22Rv1 (cell line): ENCODE results near the gene NAXD.

Source experiments
- H3K27ac ChIP-seq: fragments of 450-650 bp; 2 replicates; pipeline ENCODE4 v1.5.1; 2017
- ZFX ChIP-seq: fragments of 450-650 bp; IDR thresholded peaks from 2 replicates; pipeline ENCODE4 v1.6.1; 2017; ENCODE audit warnings: antibody characterized with exemption, borderline replicate concordance
- TF ChIP-seq, protein P1 (sequence below): fragments of 450-650 bp; IDR thresholded peaks from 2 replicates; pipeline ENCODE4 v1.5.1; 2017; ENCODE audit warnings: mild to moderate bottlenecking

The NAXD gene

DNA sequence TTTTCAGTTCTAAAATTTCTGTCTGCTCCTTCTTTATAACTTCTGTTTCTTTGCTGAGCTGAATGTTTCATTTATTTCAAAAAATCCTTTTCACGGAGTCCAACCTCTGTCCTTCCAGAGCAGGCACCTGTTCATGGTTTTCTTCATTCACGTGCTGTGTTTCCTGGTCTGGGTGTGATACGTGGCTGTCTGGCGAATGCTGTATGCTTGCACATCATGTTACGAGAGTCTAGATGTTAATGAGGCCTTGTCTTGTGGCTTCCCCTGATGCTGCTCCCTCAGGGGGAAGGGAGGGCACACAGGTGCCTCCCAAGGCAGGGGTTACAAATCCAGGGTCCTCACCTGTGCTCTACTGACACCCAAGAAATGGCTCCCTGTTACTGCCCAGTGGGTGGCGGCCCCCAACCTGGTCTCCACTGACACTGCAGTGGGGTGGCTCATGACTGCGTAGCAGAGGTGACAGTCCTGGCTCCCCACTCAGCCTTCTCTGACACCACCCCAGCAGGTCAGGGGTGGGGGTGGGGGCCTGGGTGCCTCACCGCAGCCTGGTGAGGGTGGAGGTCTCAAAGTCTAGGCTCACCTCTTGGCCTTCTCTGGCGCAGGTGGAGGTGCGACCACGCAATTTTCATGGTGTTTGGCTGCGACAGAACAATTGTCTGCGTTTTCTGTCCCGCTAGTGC is 33.7 kb upstream of the NAXD start:
- H3K27ac ChIP-seq = no peak overlapping the region
- TF ChIP-seq, protein P1, sequence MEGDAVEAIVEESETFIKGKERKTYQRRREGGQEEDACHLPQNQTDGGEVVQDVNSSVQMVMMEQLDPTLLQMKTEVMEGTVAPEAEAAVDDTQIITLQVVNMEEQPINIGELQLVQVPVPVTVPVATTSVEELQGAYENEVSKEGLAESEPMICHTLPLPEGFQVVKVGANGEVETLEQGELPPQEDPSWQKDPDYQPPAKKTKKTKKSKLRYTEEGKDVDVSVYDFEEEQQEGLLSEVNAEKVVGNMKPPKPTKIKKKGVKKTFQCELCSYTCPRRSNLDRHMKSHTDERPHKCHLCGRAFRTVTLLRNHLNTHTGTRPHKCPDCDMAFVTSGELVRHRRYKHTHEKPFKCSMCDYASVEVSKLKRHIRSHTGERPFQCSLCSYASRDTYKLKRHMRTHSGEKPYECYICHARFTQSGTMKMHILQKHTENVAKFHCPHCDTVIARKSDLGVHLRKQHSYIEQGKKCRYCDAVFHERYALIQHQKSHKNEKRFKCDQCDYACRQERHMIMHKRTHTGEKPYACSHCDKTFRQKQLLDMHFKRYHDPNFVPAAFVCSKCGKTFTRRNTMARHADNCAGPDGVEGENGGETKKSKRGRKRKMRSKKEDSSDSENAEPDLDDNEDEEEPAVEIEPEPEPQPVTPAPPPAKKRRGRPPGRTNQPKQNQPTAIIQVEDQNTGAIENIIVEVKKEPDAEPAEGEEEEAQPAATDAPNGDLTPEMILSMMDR = no peak
- TF ChIP-seq ZFX = no peak

DNA sequence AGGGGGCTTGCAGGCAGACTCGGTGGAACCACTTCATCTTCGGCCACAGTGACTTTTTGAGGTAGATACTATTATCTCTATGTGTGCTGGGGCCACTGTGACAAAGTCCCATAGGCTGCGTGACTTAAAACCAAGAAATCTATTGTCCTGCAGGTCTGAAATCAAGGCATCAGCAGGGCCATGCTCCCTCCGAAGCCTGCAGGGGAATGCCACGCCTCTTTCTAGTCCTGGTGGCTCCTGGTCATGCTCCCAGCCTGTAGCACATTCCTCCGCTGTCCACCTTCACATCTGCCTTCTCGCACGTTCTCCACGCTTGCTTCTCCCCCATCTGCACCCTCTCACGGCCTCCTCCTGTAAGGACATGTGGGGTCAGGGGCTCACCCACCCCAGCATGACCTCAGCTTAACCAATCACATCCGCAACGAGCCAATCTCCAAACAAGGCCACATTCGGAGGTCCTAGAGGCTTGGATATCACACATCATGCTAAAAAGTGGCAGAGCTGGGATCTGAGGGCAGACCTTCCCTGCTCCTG is 32.9 kb upstream of the NAXD start:
- no peak overlapping the region for H3K27ac ChIP-seq
- no peak for TF ChIP-seq ZFX
- TF ChIP-seq, protein P1 = no peak

- H3K27ac ChIP-seq = no peak overlapping the region
- TF ChIP-seq, protein P1 = no peak
- no peak for TF ChIP-seq ZFX
These were observed 32.0 kb upstream of the NAXD start for GRCh38 chr13:110583178-110583865.

DNA sequence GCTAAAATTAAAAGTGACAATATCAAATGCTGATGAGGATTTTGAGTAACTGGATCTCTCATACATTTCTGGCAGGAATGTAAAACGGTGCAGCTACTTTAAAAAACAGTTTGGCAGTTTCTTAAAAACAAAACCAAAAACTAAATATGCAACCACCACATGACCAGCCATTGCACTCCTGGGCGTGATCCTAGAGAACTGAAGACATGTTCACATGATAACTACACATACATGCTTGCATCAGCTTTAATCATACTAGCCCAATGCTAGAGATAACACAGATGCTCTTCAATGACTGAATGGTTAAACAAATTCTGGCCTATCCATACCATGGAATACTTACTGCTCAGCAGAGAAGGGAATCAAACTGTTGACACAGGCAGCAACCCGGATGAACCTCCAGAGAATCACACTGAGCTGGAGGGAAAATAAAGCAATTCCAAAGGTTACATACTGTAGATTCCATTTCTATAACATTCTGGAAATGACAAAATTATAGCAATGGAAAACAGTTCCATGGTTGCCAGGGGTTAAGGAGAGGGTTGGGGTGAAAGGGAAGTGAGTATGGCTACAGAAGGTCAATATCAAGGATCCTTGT is 25.5 kb upstream of the NAXD start:
- no peak for TF ChIP-seq ZFX
- TF ChIP-seq, protein P1 = no peak
- H3K27ac ChIP-seq = no peak overlapping the region

- TF ChIP-seq ZFX = no peak
- TF ChIP-seq, protein P1 = no peak
- H3K27ac ChIP-seq = no peak overlapping the region
These were observed 24.8 kb upstream of the NAXD start for GRCh38 chr13:110590577-110590976.

GRCh38 chr13:110592665-110593064 is 22.7 kb upstream of the NAXD start:
- TF ChIP-seq, protein P1 = no peak
- TF ChIP-seq ZFX = no peak
- H3K27ac ChIP-seq = no peak overlapping the region
